Spleen (tissue), 11 donors: ENCODE data around the gene PARD3. TPM values are rescaled to one million over a fixed set of nuclear protein-coding genes. Genes with fewer than 3 reads are reported as not detected.
"Not testable (repeated sequence)": the region's sequence is repeated elsewhere in the genome, so short reads cannot be mapped to it uniquely, and the experiment has no call there.

Source experiments
- DNase-seq: peaks from one replicate; pipeline ENCODE4 v3.0.0-alpha.2; 2020
- H3K27ac ChIP-seq, 8 donors: fragments of 200-600 bp; sonication (generic) in 7 of 8; 1 replicate in 4 of 8; 2 replicates in 4 of 8; pipeline versions ENCODE4 v1.5.0 to v1.8.0; 2016 to 2021; ENCODE audit warnings: inconsistent platforms in 4 of 8, mild to moderate bottlenecking in 4 of 8, moderate library complexity in 1 of 8
- H3K27me3 ChIP-seq, 7 donors: fragments of 200-600 bp; sonication (generic) in 6 of 7; replicated peaks in 1 of 7; 1 replicate in 4 of 7; 2 replicates in 3 of 7; pipeline versions ENCODE4 v1.5.0 to v1.8.0; 2016 to 2021; ENCODE audit warnings: inconsistent platforms in 3 of 7, mild to moderate bottlenecking in 1 of 7
- H3K36me3 ChIP-seq, 6 donors: fragments of 200-600 bp; sonication (generic) in 5 of 6; 1 replicate in 4 of 6; 2 replicates in 2 of 6; pipeline versions ENCODE4 v1.5.0 to v1.8.0; 2016 to 2021; ENCODE audit warnings: inconsistent platforms in 2 of 6
- H3K4me1 ChIP-seq, 6 donors: fragments of 200-600 bp; sonication (generic) in 5 of 6; 1 replicate in 3 of 6; 2 replicates in 3 of 6; pipeline versions ENCODE4 v1.5.0 to v1.8.0; 2016 to 2021; ENCODE audit warnings: inconsistent platforms in 3 of 6
- H3K4me3 ChIP-seq, 8 donors: fragments of 200-600 bp; sonication (generic) in 7 of 8; 1 replicate in 4 of 8; 2 replicates in 4 of 8; pipeline versions ENCODE4 v1.5.0 to v1.8.0; 2016 to 2021; ENCODE audit warnings: inconsistent platforms in 4 of 8, mild to moderate bottlenecking in 4 of 8, moderate library complexity in 2 of 8
- H3K9me3 ChIP-seq, 8 donors: fragments of 200-600 bp; sonication (generic) in 7 of 8; 1 replicate in 4 of 8; 2 replicates in 4 of 8; pipeline versions ENCODE4 v1.5.0 to v1.8.0; 2016 to 2021; ENCODE audit warnings: inconsistent platforms in 4 of 8
- POLR2A ChIP-seq, 3 donors: fragments of 450-650 bp; IDR thresholded peaks; one replicate each; pipeline ENCODE4 v1.5.1; 2017; ENCODE audit warnings: antibody characterized with exemption in 3 of 3, mild to moderate bottlenecking in 1 of 3
- POLR2AphosphoS5 ChIP-seq, 3 donors: sonication (generic); formaldehyde crosslinking; IDR thresholded peaks; one replicate each; pipeline ENCODE4 v1.5.1; 2017; ENCODE audit warnings: antibody characterized with exemption in 3 of 3
- WGBS, 5 donors: extraction: QIAGEN DNeasy Blood & Tissue Kit in 3 of 5; methylation state at CpG; one replicate each; pipeline versions ENCODE4 v1.1.5 to v1.1.7; 2013 to 2018; 5-methylcytosine and 5-hydroxymethylcytosine counted together
- intact Hi-C: fragments of 100-400 bp; cut with DNase I; formaldehyde crosslinking; loops from one replicate; pipeline ENCODE4 v1.15.0; 2023; ENCODE audit warnings: low total_unique reads
- polyA plus RNA-seq, 3 donors: library from polyadenylated mRNA; stranded (reverse); fragments of 200-250 nt; gene quantifications; one replicate each; pipeline ENCODE4 v1.2.1, GENCODE V29; 2013
- total RNA-seq, 7 donors: library from RNA; depleted of rRNA in 3 of 7; stranded (reverse); fragments of >200 nt in 3 of 7; fragmentation: NEBNext Ultra II Directional in 4 of 7; extraction: Animal tissue kit (Norgen Biotek cat#: 25700) in 4 of 7; gene quantifications; one replicate each; pipeline versions ENCODE4 v1.1.0 to v1.2.1, GENCODE V29; 2016 to 2021
- TF ChIP-seq, protein P1 (sequence below), 11 experiments: fragments of 200-600 bp in 7 of 11; fragments of 450-650 bp in 4 of 11; sonication (generic) in 4 of 11; IDR thresholded peaks in 8 of 11; conservative IDR thresholded peaks in 3 of 11; 1 replicate in 7 of 11; 2 replicates in 4 of 11; pipeline versions ENCODE4 v1.4.0 to v1.8.0; 2016 to 2021; ENCODE audit warnings: antibody characterized with exemption in 11 of 11, inconsistent platforms in 4 of 11, mild to moderate bottlenecking in 1 of 11
- donor health status: healthy with polysubstance abuse.
- donor health status: DM: no; HTN: no; CAD: no; lungs with moderate emphysema.
- donor health status: DM: no; HTN: no; CAD: no.
- donor health status: Bipolar disorder and iron deficiency.
- donor health status: healthy.
- donor health status: DM: no; HTN: no; CAD: no.
- donor health status: DM: yes; HTN: yes; CAD: no.

Gene PARD3
- total and polyA plus RNA-seq, 10 donors, result 2.8 to 18.9 (median 10.8) TPM

DNA sequence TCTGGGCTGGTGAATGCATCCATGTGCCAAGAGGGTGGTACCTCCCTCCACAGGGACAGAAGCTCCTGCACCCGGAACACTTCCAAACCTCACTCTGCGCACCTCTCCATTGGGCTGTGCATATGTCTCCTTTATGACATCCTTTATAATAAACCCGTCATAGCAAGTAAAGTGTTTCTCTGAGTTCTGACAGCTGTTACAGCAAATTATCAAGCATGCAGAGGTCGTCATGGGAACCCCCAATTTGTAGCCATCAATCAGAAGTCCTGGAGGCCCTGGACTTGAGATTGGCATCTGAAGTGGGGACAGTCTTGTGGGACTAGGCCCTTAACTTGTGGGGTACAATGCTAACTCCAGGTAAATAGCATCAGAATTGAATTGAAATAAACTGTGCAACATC is 29.4 kb upstream of the PARD3 start:
- intact Hi-C loops, result no loop called here
- Histone ChIP-seq H3K4me1 (no peaks in the 10 kb centered on the region), H3K4me3 (no peak overlapping the region), H3K27ac (no peak overlapping the region), H3K9me3 (no peaks in the 10 kb centered on the region), H3K36me3 (no peaks in the 10 kb centered on the region), H3K27me3 (no peaks in the 10 kb centered on the region)
- TF ChIP-seq POLR2A (IDR thresholded peaks at IDR 0.05) (no peak), POLR2AphosphoS5 (IDR thresholded peaks at IDR 0.05) (no peak)
- TF ChIP-seq, protein P1, sequence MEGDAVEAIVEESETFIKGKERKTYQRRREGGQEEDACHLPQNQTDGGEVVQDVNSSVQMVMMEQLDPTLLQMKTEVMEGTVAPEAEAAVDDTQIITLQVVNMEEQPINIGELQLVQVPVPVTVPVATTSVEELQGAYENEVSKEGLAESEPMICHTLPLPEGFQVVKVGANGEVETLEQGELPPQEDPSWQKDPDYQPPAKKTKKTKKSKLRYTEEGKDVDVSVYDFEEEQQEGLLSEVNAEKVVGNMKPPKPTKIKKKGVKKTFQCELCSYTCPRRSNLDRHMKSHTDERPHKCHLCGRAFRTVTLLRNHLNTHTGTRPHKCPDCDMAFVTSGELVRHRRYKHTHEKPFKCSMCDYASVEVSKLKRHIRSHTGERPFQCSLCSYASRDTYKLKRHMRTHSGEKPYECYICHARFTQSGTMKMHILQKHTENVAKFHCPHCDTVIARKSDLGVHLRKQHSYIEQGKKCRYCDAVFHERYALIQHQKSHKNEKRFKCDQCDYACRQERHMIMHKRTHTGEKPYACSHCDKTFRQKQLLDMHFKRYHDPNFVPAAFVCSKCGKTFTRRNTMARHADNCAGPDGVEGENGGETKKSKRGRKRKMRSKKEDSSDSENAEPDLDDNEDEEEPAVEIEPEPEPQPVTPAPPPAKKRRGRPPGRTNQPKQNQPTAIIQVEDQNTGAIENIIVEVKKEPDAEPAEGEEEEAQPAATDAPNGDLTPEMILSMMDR (IDR thresholded peaks at IDR 0.05 in 8 of 11, conservative IDR thresholded peaks at IDR 0.05 in 3 of 11), result no peak
- 71 to 84% (median 78%) methylated on average over 4 of the region's 4 CpGs for WGBS, 5 donors
- no peak for DNase-seq

DNA sequence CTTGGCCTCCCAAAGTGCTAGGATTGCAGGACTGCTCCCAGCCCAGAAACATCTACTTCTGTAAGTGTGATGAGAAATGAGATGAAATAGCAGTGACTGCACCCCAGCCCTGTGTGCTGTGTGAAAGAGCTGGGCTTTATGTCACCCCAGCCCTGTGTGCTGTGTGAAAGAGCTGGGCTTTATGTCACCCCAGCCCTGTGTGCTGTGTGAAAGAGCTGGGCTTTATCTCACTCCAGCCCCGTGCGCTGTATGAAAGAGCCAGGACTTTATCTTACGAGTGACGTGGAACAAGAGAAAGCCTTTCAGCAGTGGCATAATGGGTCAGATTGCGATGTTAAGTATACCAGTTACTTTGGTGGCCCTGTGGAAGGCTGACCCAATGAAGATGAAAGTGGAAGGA is 28.4 kb upstream of the PARD3 start:
- intact Hi-C loops, DNase-seq, H3K4me3 ChIP-seq, H3K36me3 ChIP-seq, H3K27me3 ChIP-seq, H3K9me3 ChIP-seq, H3K27ac ChIP-seq, H3K4me1 ChIP-seq: not testable (repeated sequence)
- WGBS, 5 donors, result 92 to 97% (median 95%) methylated on average over 5 of the region's 5 CpGs

DNA sequence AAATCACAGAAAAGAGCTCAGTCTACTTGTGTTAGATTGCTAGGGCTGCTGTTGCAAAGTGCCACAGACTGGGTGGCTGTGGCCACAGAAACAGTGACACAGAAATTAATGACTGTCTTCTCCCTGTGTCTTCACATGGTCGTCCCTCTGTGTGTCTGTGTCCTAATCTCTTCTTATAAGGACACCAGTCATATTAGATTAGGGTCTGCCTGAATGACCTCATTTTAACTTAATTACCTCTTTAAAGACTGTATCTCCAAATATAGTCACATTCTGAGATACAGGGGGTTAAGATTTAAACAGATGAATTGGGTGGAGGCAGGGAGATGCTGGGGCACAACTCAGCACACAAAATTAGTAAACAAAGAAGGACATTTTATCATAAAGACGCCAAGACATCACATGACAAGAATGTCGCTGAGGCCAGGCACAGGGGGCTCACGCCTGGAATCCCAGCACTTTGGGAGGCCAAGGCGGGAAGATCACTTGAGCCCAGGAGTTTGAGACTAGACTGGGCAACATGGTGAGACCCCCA is 23.3 kb upstream of the PARD3 start:
- Histone ChIP-seq H3K27me3 (no peaks in the 10 kb centered on the region), H3K36me3 (no peaks in the 10 kb centered on the region), H3K27ac (no peak overlapping the region), H3K9me3 (no peaks in the 10 kb centered on the region), H3K4me1 (no peaks in the 10 kb centered on the region), H3K4me3 (no peak overlapping the region)
- TF ChIP-seq POLR2A (IDR thresholded peaks at IDR 0.05) (no peak), POLR2AphosphoS5 (IDR thresholded peaks at IDR 0.05) (no peak)
- TF ChIP-seq, protein P1 (IDR thresholded peaks at IDR 0.05 in 8 of 11, conservative IDR thresholded peaks at IDR 0.05 in 3 of 11), result no peak
- WGBS, 5 donors, result 70 to 84% (median 79%) methylated on average over 5 of the region's 5 CpGs
- DNase-seq, result no peak
- intact Hi-C loops, result no loop called here

DNA sequence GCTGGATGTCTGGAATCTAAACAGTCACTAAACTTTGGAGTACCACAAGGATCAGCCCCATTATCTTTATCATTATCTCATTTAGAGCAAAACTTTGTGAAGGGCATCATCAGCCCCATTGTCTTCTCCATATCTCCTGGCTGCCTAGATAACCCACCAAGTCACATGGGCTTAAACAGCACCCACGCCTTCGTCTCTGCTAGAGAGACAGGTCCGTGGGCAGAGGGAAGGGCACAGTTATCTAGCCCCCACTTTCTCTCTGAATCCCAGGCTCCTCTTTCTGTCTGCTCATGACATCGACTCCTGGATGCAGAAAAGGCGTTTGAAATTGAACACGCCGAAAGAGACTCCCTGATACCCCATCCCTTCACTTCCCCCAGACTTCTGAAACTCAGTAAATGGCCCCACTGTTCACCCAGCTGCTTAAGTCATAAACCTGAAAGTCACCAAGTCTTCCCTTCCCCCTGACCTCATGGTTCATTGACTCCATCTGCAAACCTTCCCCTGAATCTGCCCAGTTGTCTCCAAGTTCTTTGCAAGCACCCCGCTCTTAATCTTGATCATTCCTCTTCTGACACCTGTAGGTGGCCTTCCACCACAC is 20.9 kb upstream of the PARD3 start:
- H3K9me3 ChIP-seq, result no peaks in the 10 kb centered on the region
- no peak for DNase-seq
- H3K27ac ChIP-seq, result no peak overlapping the region
- no peak for TF ChIP-seq POLR2A (IDR thresholded peaks at IDR 0.05)
- TF ChIP-seq, protein P1 (IDR thresholded peaks at IDR 0.05 in 8 of 11, conservative IDR thresholded peaks at IDR 0.05 in 3 of 11), result no peak
- TF ChIP-seq POLR2AphosphoS5 (IDR thresholded peaks at IDR 0.05), result no peak
- intact Hi-C loops, result no loop called here
- WGBS, 5 donors, result 78 to 91% (median 85%) methylated on average over 8 of the region's 8 CpGs
- H3K4me3 ChIP-seq, result no peak overlapping the region
- no peaks in the 10 kb centered on the region for H3K27me3 ChIP-seq
- H3K36me3 ChIP-seq, result no peaks in the 10 kb centered on the region
- H3K4me1 ChIP-seq, result no peaks in the 10 kb centered on the region
